H7 (cell line): ENCODE data around the gene BRCC3. TPM values are rescaled to one million over a fixed set of nuclear protein-coding genes. Genes with fewer than 3 reads are reported as not detected.

Source experiments
- DNase-seq: peaks from one replicate; pipeline ENCODE4 v3.0.0; 2012
- H3K27me3 ChIP-seq: 2 replicates; pipeline ENCODE4 v1.6.0; 2011; ENCODE audit warnings: mild to moderate bottlenecking, low read length; ENCODE audit not compliant: control insufficient read depth, insufficient read depth
- H3K36me3 ChIP-seq: replicated peaks from 2 replicates; pipeline ENCODE4 v1.5.1; 2011; ENCODE audit warnings: low read length; ENCODE audit not compliant: control insufficient read depth, insufficient read depth
- H3K4me3 ChIP-seq: 2 replicates; pipeline ENCODE4 v1.5.1; 2011; ENCODE audit warnings: low read depth, mild to moderate bottlenecking, control low read depth, low read length, moderate library complexity; ENCODE audit not compliant: insufficient read depth
- total RNA-seq: library from RNA; depleted of rRNA; stranded (reverse); fragments of >200 nt; shearing (Covaris generic); gene quantifications from 2 replicates; pipeline ENCODE4 v1.2.3, GENCODE V29; 2014; rRNA removed

The BRCC3 gene
- 7.9 and 9.9 TPM in 2 replicates for total RNA-seq

DNA sequence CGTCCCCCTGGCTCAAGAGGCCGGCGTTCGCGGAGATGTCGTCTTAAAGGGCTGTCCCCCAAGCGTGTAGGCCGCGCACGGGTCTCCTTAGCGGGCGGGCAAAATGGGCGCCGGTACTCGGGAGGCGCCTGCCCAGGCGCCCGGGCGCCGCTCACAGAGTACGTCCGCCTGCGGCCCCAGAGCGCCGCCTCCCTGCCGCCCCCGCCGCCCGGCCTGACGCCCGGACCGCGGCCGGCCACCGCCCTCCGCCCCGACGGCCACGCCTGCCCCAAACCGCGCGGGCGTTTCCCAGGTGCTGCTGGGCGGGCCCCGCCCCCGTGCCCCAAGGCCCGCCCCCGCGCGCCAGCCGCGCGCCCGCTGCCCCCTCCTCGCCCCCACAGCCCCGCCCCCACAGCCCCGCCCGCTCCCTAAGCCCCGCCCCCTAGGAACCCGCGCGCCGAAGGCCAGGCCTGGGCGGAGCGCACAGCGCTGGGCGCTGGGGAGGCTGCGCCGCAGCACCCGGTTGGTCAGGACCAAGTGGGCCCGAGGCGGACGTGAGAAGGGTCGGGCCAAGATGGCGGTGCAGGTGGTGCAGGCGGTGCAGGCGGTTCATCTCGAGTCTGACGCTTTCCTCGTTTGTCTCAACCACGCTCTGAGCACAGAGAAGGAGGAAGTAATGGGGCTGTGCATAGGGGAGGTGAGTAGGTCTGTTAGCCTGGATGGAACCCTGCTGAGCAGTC is at the start of gene BRCC3, which contains the start of the genes CMC4 and MTCP1:
Gene BRCC3 (plus strand): TSS at position 534 of the 719 bp plus-strand sequence. CDS start 20 bp downstream, at position 554.
Gene CMC4 (minus strand): TSS at position 162 of the 719 bp plus-strand sequence. CDS start 7,113 bp downstream, outside the sequence.
Gene MTCP1 (minus strand): TSS at position 162 of the 719 bp plus-strand sequence. CDS start 5,126 bp downstream, outside the sequence.
- peak; percentile 94 for DNase-seq

DNA sequence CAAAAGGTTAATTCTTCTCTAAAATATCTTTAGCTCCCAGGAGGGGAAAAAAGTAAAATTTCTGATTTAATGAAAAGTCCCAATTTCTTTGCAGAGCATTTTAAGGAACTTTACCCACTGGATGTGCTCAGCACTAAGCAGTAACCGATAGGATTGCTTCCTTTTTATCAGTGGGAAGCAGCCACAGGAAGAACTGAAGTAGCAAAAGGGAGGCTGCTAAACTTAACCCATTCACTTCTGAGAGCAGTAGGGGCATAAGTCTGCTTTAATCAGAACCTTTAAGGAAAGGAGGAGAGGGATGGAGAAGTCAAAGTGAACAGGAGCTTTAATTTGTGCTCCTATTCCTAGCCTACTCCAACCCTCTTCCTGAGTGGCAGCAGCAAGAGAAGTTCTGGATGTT is 48.7 kb upstream of the BRCC3 start, which contains the start of gene F8:
Gene F8 (minus strand): TSS at position 139 of the 400 bp plus-strand sequence. CDS start 171 bp downstream, outside the sequence.
- Histone ChIP-seq H3K36me3 (no peaks in the 10 kb centered on the region), H3K27me3 (no peaks in the 10 kb centered on the region), H3K4me3 (no peak within 1 kb of the TSS)
- no peak for DNase-seq

More for the DNA sequence above, at the start of gene BRCC3, which contains the start of the genes CMC4 and MTCP1:
- no peaks in the 10 kb centered on the region for H3K27me3 ChIP-seq
- H3K36me3 ChIP-seq: no peaks in the 10 kb centered on the region
- peak within 1 kb of the TSS; percentile 53 for H3K4me3 ChIP-seq

DNA sequence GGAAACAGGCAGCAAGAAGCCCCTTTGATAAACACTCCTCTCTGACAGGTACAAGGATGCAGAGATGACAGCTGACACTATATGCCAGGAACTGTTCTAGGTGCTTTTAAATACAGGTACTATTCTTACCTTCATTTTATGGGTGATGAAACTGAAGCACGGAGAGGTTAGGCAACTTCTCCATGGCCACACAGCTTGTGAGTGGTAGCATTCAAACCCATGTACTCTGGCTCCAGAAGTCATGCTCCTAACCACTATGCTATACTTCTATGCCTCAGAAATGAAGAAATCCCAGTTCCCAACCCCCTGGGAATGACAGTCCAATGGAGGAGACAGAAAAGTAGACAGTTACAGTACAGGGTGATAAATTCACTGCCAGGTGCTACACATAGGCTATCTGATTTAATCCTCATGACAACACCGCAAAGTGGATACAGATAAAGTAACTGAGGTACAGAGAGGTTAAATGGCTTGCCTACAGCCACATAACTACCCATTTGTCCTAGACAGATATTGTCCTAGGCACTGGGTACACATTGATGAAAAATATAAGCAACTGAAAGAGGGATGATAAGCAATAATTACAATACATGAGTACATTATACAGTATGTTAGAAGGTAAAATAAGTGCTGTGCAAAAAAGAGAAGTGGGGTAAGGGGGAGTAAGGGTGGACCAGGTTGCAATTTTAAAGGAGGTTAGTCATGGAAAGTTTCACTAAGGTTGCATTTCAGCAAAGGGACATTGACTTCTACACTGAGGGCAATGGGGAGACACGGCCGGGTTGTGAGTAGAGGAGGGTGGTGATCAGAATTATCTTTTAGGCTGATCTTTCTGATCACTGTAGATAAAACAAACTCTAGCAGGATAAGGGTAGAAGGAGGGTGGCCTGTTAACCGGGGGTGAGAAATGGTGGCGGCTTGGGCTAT is 47.1 kb upstream of the BRCC3 start:
- H3K27me3 ChIP-seq: no peaks in the 10 kb centered on the region
- H3K4me3 ChIP-seq: no peak overlapping the region
- no peaks in the 10 kb centered on the region for H3K36me3 ChIP-seq
- DNase-seq: no peak

DNA sequence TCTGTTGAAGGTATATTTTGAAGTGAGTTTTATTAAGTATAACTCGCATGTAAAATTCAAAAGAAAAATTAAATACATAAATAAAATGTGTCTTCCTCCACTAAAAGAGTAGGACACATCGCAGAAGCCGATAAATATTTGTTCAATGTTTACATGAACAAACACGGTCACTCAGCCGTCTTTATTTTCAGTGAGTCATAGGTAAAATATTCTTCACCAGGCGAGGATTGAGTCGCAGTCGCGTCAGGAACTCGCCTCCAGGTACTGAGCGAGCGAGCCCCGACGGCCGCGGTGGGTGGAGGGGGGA is 44.9 kb upstream of the BRCC3 start:
- DNase-seq: no peak
- Histone ChIP-seq H3K27me3 (no peaks in the 10 kb centered on the region), H3K4me3 (peak overlapping the region; percentile 68), H3K36me3 (no peaks in the 10 kb centered on the region)

GRCh38 chrX:155026727-155027508 is 44.4 kb upstream of the BRCC3 start, which contains the start of gene FUNDC2:
FUNDC2 (plus strand) TSS chrX:155026844; CDS start chrX:155026939, 95 bp downstream.
- H3K36me3 ChIP-seq: no peaks in the 10 kb centered on the region
- no peaks in the 10 kb centered on the region for H3K27me3 ChIP-seq
- peak; percentile 88 for DNase-seq

DNA sequence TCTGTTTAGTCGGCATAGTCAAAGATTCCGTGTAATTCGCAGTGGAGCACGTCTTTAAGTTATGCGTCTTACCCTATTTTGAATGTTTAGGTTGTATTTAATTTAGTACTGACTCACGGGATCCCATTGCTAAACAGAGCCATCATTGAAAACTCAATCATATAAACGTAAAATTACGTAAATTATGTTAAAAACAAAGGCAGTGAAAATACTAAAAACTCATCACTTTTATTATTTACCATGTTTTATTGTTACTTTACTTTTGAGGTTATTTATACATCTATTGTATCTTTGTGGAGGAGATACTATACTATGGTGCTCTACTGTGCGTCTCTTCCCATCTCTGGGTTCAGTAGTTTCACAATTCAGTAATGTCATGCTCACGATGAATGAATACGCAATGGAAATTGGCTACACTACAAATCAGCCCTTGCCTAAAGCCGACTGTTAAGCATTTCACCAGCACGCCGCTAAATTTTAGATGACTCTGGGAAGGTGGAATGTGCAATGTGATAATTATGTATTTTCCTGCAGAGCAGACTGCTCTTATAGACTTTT is 43.7 kb upstream of the BRCC3 start:
- no peak for DNase-seq
- peak overlapping the region; percentile 68 for H3K4me3 ChIP-seq

More at GRCh38 chrX:155026727-155027508, 44.4 kb upstream of the BRCC3 start, which contains the start of gene FUNDC2:
- peak within 1 kb of the TSS; percentile 68 for H3K4me3 ChIP-seq

DNA sequence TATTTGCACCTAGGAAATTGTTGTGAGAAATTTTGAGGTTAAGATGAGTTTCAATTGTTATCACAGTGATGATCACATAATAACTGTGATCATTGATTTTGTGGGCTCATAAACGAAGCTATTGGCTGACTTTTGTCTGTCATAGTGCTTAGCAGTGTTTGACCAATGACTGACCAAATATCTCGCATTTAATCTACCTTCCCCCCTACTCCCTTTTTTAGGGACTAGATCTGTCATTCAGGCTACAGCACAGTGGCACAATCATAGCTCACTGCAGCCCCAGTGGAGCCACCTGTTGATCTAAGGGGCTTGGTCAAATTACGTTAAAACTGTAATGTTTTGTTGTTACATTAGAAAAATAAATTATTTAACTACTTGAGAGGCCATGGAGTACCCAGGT is 43.2 kb upstream of the BRCC3 start:
- Histone ChIP-seq H3K4me3 (no peak overlapping the region), H3K27me3 (no peaks in the 10 kb centered on the region), H3K36me3 (no peaks in the 10 kb centered on the region)
- DNase-seq: no peak

More for the DNA sequence above, 43.7 kb upstream of the BRCC3 start:
- Histone ChIP-seq H3K27me3 (no peaks in the 10 kb centered on the region), H3K36me3 (no peaks in the 10 kb centered on the region)

DNA sequence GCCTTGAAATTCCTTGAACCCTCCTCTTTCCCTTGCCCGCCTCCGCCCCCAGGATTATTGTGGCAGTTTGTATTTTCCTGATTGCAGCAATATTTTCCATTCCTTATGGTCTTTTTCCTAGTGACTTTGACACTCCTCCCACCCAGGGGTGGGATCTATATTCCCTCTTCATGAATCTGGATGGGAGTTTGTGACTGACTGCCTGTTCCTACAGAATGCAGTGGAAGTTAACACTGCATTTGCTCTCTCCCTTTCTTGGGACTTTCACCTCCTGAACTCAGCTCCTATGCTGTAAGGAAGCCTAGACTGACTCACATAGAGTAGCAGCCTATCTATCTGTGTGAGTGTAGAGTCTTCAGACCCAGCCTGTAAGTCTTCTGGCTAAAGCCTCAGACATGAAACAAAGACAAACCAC is 42.4 kb upstream of the BRCC3 start:
- DNase-seq: no peak
- no peak overlapping the region for H3K4me3 ChIP-seq
- H3K27me3 ChIP-seq: no peaks in the 10 kb centered on the region
- no peaks in the 10 kb centered on the region for H3K36me3 ChIP-seq

- Histone ChIP-seq H3K36me3 (no peaks in the 10 kb centered on the region), H3K27me3 (no peaks in the 10 kb centered on the region), H3K4me3 (no peak overlapping the region)
- no peak for DNase-seq
Measured at GRCh38 chrX:155031657-155032056, 39.7 kb upstream of the BRCC3 start.

DNA sequence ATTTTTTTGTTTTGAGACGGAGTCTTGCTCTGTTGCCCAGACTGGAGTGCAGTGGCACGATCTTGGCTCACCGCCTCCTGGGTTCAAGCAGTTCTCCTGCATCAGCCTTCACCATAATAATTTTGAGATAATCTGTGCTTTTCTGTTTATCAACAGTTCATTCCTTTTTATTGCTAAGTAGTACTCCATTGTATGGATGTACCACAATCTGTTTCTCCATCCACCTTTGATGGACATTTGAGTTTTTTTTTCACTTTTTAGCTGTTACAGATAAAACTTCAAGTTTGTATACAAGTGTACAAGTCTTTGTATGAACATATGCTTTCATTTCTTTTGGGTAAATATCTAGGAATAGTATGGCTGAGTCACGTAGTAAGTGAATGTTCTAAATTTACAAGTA is 35.6 kb upstream of the BRCC3 start:
- no peak for DNase-seq
- H3K27me3 ChIP-seq: no peaks in the 10 kb centered on the region
- H3K4me3 ChIP-seq: no peak overlapping the region
- H3K36me3 ChIP-seq: no peaks in the 10 kb centered on the region

DNA sequence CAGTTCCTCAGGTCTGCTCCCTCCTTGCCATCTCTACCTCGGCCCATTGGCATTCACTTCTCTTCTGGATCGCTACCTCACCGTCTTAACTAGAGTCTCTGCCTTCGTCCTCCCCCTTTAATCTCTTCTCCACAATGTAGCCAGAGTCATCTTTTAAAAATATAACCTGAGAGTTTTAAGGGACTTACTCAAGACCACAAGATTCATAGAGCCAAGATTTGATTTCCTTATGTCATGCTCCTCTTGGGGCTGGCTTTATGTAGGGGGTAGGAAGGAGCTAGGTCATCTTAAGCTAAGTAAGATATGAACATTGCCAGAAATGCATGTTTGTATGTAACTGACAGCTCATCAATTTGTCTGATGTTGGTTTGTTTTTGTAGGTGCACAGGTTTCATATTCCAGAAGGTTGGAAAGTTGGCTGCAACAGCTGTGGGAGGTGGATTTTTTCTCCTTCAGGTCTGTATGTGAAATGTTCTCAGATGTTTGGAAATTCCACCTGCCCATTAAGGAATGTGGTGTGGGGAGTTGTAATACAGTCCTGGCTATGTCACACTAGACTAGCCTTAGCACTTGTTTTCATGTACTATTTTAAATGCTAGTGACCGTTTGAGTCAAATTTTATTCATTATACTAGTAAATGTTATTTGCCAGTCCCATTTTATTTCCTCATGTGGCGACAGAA is 25.0 kb upstream of the BRCC3 start:
- H3K4me3 ChIP-seq: no peak overlapping the region
- no peaks in the 10 kb centered on the region for H3K36me3 ChIP-seq
- H3K27me3 ChIP-seq: no peaks in the 10 kb centered on the region
- no peak for DNase-seq

DNA sequence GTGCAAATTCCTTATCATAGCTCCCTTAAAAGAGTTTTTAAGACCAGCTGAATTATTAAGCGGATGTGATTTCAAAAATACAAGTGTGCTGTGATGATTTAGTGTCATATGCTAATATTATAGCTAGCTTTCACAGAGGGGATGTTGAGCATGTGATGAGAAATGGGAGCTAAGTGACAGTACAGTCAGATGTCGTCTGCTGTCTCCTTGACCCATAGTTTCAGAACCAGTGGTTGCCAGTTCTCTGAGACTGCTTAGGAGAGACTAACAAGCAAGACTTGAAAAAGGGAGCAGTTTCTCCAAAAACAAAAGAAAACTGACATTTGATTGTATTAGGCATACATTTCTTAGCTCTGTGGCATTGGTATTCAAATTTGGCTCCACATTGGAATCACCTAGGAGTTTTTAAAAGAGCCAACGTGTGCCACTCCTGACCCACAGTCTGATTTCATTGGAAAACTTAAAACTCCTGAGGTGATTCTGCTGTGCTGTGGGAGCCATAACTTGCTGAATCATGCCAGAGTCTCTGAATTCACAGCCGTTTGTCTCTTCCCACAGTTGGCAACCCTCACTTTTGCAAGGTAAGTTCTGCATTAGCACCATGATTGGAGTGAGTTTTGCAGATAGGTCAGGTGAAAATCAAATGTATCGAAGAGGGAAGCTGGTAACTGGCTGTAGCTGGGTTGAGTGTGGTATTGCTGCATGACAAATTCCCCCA is 24.3 kb upstream of the BRCC3 start:
- Histone ChIP-seq H3K27me3 (no peaks in the 10 kb centered on the region), H3K4me3 (no peak overlapping the region), H3K36me3 (no peaks in the 10 kb centered on the region)
- no peak for DNase-seq
